HG02571 (cell line): ENCODE results near the gene HSH2D.
"Not testable (repeated sequence)": the region's sequence is repeated elsewhere in the genome, so short reads cannot be mapped to it uniquely, and the experiment has no call there.

Source experiments
- ATAC-seq: cut with Tn5 transposase; IDR thresholded peaks from one replicate; pipeline ENCODE4 v1.9.1; 2021; ENCODE audit warnings: mild to moderate bottlenecking, moderate library complexity; ENCODE audit not compliant: unreplicated experiment

Gene HSH2D

GRCh38 chr19:16143399-16144215 lies at the start of gene HSH2D:
HSH2D (plus strand) TSS chr19:16143685; CDS start chr19:16148751, 5,066 bp downstream.
- ATAC-seq = no peak

DNA sequence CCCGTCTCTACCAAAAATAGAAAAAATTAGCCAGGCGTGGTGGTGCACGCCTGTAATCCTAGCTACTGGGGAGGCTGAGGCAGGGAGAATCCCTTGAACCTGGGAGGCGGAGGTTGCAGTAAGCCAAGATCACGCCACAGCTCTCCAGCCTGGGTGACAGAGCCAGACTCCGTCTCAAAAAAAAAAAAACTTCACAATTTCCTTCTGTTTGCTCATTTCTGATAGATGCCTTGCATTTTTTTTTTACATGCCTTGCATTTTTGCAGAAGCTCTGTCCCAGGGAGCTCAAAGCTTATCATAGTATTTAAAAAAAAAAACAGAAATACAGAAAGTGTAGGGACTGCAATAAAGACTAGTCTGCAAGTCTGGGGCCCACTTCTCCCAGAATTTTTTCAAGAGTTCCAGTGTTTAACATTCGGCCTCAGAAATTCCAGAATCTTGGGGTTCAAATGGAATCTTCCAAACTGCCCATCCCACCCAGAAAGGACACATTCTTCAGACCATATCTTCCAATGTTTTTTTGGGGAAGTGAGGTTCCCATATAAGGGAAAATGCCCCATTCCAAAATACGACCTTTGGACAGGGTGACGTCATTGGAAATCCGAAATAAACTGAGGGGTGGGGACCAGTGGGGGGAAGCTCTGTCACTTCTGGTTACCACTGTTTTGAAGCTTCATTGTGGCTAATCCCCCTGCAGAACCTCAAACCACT lies 49.0 kb upstream of the HSH2D start:
- no peak for ATAC-seq

DNA sequence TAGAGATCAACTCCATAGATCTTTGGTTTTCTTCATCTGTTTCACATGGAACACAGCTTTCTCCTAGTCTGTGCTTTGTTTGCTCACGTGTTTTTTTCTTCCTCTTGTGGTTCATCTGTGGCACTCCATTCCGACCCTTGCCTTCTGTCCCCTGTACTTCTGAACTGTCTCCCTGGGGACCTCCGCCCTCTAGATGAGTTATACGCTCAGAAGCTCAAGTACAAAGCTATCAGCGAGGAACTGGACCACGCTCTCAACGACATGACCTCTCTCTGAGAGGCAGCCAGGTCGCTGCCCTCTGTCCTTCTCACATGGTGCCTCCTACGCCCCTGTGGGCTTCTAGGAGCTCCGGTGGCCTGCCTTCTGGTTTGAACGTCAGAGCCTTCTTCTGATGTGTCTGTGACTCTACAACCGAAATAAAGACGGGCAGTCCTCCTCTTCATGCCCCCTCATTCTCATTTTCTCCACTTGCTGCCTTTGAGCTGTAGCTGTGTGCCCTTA lies 48.4 kb upstream of the HSH2D start:
- no peak for ATAC-seq

- no peak for ATAC-seq
Measured at GRCh38 chr19:16096280-16096855, 47.1 kb upstream of the HSH2D start.

DNA sequence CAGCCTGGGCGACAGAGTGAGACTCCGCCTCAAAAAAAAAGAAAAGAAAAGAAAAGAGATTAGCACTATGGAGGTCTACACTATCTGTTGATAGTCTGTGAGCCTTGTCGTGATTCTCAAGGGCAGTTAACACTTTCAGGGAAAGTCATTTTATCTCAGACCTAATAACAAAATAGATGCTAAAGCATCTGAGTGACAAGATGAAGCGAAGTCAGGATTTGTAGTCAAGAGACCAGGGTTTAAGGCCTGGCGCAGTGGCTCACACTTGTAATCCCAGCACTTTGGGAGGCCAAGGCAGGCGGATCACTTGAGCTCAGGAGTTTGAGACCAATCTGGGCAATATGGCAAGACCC lies 45.1 kb upstream of the HSH2D start:
- ATAC-seq = no peak

GRCh38 chr19:16098821-16099220 lies 44.7 kb upstream of the HSH2D start:
- ATAC-seq = no peak

GRCh38 chr19:16099314-16099965 lies 44.0 kb upstream of the HSH2D start:
- ATAC-seq = not testable (repeated sequence)

GRCh38 chr19:16100524-16100923 lies 43.0 kb upstream of the HSH2D start:
- ATAC-seq = no peak

- ATAC-seq = no peak
Measured at GRCh38 chr19:16104722-16105121, 38.8 kb upstream of the HSH2D start.

DNA sequence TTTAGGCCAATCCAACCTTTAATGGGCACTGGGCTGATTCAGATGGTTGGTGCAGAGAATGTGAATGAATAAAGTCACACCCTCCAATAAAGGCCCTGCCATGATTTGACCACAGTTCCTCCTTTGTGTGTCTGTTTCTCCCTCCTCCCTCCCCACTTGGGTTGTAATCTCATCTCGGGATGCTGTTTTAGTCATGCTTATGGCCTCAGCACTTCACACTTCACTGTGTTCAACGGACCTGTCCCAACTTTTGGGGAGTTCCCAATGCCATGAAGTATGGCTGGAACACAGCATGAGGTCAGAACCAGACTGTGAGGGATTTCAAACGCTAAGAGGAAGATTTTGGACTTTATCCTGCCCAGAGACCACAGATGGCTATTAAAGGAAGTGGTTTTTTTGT lies 37.4 kb upstream of the HSH2D start:
- no peak for ATAC-seq

GRCh38 chr19:16111160-16111908 lies 32.2 kb upstream of the HSH2D start, which contains the start of gene RAB8A:
RAB8A (plus strand) TSS chr19:16111889; CDS start chr19:16111902, 13 bp downstream.
- peak; percentile 89 for ATAC-seq

DNA sequence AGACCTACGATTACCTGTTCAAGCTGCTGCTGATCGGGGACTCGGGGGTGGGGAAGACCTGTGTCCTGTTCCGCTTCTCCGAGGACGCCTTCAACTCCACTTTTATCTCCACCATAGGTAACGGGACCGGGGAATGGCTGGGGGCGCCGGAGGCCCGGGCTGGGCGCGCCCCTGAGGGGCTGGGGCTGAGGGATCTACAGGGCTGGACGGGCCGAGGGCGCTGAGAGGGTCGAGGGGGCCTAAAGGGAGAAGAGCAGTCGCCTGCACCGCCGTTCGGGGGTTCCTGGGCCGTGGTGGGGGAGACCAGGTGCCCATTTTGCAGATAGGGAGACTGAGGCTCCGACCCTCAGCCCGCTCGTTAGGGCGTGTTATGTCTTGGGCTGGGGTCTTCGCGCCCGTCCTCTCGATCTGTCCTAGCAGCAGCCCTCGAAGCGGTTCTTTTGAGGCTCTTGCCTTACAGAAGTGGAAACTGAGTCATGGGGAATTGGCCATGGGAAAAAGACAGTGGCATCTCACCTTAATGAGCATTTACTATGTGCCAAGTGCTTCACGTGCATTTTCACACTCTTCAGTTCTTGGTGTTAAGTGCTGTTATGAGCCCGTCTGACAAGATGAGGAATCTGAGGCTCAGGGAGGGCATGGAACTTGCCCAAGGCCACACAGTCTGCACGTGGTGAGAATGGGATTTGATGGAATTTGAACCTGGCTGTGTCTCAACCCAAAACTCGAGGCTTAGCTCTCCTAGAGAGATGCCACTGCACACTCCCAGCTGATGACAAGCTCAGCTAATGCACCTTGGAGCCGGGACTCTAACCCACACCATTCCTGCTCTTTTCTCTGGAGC lies 31.4 kb upstream of the HSH2D start:
- ATAC-seq = no peak

DNA sequence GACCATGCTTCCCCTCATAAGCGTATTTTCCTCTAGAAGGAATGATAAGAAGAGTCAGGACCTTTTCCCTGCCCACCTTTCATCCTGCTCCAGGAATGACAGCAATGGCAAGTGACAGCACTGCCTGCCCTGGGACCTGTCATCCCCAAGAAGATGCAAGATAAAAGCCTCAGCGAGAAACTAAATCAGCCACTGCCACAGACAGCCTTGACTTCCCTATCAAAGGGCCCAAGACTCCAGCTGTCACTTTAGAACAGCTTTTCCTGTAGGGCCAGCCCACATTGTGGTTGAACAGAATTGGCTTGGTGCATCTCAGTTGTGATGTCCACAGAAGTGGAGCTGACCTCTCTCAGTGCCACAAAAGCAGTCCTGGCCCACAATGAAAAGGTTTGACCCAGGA lies 30.7 kb upstream of the HSH2D start:
- no peak for ATAC-seq

DNA sequence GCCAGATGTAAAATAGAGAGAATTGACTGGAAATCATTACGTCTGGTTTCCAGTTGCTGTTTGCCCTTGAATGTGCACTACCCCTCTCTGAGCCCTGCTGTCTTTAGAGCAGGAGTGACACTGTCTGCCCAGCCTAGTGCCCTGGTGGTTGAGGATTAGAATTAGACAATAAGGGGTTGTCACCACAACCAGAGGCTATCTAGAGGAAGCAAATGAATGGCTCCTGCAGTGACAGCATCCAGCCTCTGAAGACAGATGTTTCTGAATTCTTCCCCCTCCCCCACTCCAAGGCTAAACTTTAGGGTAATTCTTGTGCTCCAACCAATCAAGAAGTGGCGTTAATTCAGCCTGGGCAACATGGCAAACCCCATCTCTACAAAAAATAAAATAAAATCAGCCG lies 29.8 kb upstream of the HSH2D start:
- ATAC-seq = no peak

DNA sequence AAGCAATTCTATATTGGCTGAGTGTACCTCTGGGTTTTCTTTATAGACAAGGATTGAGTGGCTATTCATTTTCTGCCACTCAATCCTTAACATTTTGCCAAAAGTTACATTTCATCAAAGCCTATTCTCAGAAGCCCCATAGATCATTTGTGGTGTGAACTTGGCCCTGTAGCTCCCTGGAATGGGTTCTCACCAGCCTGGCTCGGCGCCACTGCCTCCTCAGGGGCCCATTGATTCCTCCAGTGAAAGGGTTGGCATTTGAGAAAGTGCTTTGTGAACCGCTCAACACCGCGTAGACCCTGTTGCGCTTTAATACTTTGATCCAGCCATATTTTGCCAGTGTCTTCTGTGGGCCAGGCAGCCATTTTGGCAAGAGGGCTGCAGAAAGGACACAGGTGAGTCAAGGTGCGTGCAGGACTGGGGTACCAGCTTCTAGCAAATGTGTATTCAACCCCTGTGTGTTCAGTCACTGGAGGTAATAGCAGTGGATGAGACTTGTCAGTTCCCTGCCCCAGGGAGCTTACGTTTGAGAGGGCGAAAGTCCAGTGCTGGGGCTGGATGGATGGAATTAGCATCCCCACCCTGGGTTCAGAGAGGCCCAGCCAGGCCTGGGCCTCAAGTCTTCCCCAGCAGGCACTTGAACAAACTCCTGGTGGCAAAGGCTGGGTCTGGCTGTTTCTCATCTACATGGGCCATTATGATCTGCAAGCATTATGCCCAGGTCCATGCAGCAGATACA lies 28.0 kb upstream of the HSH2D start:
- ATAC-seq = no peak

GRCh38 chr19:16116067-16116466 lies 27.4 kb upstream of the HSH2D start:
- no peak for ATAC-seq

DNA sequence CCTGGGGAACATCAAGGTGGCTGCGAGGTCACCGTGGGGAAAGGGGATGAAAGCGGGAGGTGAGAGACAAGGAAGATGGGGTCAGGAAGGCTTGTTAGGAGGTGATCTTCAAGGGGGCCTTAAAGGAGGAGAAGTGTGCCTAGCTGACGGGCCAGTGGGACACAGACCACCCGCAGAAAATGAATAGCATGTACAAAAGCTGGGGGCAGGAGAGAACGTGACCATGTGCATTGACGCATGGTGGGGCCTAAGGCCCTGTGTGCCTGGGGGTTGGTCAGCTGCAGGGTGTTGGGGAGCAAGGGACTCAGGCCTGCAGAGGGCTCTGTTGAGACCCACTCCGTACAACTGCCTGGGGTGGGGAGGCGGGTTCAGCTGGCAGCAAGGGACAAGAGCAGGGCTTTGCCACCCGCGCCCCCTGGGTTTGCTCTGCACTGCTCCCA lies 25.9 kb upstream of the HSH2D start:
- ATAC-seq = no peak

DNA sequence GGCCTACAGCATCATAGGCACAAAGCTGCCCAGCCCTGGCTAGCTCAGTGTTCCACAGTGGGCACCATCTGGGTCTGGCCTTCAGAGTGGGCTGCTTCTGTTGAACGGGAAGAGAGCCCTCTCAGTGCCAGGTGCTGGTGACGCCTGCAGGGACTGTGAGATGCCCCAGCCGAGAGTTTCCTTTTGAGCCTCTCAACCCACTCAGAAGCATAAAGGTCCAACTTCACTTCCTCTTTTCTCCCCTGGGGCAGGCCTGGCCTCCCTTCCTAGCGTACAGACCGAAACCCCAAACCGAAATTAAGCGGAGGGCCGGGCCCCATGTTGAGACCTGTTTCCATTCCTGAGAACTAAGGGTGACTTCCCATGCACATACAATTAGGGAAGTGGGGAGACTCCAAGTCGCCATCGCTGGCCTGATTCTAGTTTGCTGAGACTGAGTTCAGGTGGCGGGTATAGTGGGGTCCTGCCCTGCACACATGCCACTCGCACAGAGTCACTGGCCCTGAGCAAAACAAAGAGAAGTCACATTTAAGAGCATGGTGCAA lies 24.9 kb upstream of the HSH2D start:
- peak; percentile 75 for ATAC-seq
